Stimulated activated naive CD4-positive, alpha-beta T cell treated with Interleukin-2 at 50 U/mL for 16 hours (primary cell): ENCODE data around the gene CD52.

ENCODE experiments used
- DNase-seq: peaks from one replicate; lab custom pipeline; 2025; lab: John Stamatoyannopoulos, UW

CD52 gene

DNA sequence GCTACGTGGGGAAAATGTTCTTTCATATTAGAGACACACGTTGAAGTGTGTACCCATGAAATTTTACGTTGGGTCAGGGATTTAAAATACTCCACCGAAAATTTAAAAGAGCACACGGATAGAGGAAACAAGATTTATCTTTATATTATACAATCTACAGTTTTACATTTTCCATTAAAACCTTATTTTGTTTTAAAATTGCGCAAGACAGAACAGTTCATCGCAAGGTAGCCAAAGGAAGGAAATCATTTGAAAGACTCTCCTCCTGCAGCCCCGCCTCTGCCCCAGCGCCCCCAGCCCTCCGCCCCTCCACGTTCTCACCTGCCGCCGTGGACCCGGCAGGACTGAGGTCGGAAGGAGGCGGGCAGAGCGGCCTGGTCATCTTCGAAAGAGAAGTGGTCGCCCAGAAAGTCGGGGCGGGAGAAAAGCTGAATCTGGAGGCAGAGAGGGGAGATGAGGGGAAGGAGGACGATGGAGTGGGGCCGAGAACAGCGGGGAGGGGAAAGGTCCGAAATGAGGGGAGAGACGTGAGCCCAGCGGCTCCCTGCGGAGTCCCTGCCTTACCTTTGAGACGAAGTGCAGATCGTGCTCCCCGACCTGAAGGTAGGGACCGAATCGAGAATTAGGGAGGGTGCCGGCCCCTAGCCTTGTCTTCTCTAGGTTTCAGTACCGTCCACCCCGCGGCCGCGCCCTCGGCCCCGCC, 18.2 kb downstream of the CD52 start:
- DNase-seq: no peak

DNA sequence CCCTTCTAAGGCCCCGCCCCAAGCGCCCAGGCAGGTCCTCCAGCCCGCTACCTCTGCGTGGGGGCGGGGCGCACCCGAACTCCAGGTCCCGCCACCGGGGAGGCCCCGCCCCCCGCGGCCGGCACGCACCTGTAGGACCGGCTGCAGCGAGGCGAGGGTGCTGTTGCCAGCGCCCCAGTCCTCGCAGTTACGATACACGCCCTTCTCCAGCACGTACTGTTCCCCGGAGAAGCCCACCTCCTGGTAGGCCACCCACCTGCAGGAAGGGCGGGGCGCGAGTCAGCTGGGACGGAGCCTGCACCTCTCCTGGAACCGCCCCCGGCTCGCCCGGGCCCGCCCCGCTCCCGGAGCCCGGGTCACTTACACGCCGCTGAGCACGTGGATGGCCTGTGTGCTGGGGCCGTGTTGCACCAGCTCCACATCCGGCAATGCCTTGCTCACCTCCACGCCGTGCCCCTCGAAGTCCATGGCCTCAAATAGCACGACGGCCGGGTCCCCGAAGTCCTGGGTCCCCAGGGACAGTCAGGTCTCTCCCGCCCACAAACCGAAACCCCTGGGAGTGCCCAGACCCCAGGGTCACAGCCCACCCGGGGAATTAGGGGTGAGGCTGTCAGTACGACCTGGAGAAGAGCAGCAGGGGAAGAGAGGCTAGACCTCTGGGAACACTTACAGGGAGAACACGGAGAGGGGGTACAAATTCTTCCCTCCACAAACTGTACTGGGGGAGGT, 18.9 kb downstream of the CD52 start:
- DNase-seq: peak; percentile 86

GRCh38 chr1:26337206-26337535, 19.4 kb downstream of the CD52 start:
- no peak for DNase-seq

DNA sequence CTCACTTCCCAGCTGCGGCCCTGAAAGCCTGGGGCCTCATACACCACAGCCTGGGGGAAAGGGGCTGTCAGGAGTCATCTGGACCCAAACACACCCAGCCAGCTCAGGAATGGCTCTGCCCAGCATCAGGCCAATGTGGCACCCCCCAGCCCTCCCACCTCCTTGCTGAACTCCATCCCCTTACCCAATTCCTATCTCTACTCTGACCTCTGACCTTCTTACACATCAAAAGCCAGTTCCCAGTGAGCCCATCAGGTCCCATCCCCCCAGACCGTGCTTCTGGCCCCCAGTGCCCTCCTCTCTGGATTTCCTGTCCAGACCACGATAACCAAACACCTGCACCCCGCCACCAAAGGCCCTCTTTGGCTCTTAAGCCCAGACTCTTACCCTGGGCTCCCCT, 19.9 kb downstream of the CD52 start:
- no peak for DNase-seq

DNA sequence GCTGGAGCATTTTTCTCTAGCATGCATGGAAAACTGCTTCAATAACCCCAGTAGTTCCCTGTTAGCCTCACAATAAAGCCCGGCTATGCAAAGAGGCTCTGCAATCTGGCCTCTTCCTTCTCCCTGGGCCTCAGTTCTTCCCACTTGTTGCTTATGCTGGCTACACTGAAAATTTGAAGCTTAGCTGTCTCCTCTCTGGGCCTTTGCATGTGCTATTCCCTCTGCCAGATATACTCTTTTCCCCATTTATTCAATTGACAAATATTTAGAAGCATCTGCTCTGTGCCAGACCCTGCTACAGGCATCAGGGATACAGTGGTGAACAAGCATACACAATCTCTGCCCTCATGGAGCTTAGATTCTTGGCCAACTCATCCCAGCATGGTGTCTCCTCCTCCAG, 20.9 kb downstream of the CD52 start:
- DNase-seq: no peak

GRCh38 chr1:26340047-26340481, 22.3 kb downstream of the CD52 start:
- DNase-seq: no peak

GRCh38 chr1:26344147-26344920, 26.6 kb downstream of the CD52 start:
- no peak for DNase-seq

DNA sequence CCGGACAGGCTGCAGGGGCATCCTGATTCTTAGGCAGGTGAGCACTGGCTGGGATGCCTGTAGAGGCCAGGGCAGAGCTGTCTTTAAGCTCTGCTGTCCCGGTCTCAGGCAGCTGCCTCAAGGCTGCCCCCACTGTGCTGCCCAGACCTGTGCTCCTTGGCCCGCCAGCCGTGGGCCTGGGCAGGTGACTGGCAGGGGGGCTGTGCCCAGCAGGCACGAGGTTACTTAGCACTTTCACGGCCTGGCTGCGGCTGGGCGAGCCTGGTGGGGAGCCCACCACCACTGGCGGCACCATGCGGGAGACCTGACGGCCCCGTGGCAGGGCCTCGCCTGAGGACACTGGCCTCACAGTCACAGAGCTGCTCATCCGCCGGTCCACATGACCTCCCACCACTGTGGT, 28.0 kb downstream of the CD52 start:
- DNase-seq: no peak

- no peak for DNase-seq
These were observed 28.7 kb downstream of the CD52 start for GRCh38 chr1:26346274-26347033.

DNA sequence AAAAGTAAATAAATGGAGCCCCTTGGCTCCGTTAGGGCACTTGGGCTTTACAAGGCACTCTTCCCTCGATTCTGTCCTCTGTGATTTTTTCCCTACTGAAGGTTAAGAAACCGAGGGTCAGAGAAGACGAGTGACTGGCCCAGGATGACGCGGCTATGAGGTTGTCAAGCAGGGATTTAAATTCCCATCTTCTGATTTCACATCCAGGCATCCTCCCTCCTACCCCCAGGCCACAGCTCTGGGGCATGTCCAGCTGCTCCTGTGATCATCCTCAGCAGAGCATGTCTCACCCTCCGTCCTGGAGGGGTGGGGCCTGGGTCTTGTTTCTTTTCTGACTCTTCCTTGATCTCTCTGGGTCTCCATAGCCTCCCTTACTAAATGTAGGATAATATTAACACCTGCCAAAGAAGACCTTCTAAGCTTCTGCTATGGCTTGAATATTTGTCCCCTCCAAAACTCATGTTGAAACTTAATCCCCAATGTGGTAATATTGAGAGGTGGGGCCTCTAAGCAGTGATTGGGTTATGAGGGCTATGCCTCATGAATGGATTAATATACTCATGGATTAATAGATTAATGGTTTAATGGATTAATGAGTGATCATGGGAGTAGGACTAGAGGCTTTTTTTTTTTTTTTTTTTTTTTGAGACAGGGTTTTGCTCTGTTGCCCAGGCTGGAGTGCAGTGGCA, 31.6 kb downstream of the CD52 start:
- no peak for DNase-seq

GRCh38 chr1:26349877-26350244, 32.1 kb downstream of the CD52 start:
- DNase-seq: no peak

GRCh38 chr1:26350343-26350700, 32.6 kb downstream of the CD52 start:
- DNase-seq: no peak

GRCh38 chr1:26350701-26351589, 33.2 kb downstream of the CD52 start:
- no peak for DNase-seq

DNA sequence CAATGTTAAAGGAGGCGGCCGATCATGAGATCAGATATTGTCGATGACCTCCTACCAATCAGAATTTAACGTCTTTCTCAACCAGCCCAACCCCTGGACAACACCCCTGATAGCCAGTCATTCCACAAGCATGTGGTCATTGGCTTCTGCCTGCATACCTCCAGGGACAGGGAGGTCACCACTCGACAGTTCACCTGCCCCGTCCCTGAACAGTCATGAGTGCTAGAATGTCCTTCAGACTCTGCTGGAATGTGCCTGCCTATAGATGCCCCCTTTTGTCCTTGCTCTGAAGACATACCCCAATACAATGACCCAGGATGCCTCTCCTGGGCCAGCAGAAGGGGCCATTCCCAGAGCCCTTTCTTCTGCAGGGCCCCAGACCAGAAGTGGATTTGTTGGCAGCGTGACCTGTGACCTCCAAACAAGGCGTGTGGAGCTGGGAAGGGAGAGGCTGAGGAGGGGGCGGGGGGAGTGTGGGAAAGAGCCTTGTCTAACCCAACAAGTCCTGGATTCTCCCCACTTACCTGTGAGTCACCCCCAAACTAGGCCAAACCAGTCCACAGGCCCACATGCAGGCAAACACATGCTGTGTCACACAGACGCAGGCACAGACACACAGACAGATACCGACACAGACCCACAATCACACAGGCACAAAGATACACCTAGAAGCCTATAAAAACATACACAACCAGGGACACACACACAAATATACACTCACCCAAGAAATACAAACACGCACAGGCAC, 34.0 kb downstream of the CD52 start:
- no peak for DNase-seq

DNA sequence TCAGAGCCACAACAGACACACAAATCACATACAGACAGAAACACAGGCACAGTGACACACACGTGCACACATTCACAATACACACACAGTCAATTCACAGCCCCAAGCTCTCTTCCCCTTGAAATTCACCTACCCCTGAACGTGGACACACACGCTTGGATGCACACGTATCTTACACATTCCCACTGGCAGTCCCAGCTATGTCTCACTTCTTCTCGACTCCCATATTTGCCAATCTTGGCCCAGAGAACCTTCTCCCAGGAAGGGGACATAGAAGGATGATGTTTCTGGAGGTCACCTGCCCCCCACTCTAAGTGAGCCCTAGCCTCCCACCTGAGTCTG, 34.6 kb downstream of the CD52 start:
- DNase-seq: no peak

- no peak for DNase-seq
These were observed 35.6 kb downstream of the CD52 start for GRCh38 chr1:26353210-26353859.

GRCh38 chr1:26353976-26354820, 36.4 kb downstream of the CD52 start, which contains the start of gene CRYBG2:
TSS of gene CRYBG2 (minus strand) at chr1:26354130. CDS start at chr1:26346657, 7,473 bp downstream.
- DNase-seq: no peak

DNA sequence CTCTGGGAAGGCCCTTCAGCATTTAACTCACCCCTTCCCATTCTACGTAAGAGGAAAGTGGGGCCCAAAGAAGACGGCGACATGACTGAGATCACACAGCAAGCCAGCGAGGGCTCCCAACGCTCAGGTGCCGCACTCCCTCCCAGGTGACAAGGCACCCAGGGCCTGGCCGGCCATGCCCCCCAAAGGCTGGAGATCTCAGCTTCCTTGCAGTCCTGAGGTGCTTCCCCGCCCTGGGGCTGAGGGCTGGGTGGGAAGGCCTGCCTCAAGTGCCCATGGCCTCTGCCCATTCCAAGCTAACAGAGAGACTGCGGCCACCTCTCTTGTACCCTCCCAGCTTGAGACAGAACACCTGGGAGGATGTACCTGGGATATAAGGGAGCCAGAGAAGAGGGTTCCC, 37.2 kb downstream of the CD52 start:
- DNase-seq: no peak

DNA sequence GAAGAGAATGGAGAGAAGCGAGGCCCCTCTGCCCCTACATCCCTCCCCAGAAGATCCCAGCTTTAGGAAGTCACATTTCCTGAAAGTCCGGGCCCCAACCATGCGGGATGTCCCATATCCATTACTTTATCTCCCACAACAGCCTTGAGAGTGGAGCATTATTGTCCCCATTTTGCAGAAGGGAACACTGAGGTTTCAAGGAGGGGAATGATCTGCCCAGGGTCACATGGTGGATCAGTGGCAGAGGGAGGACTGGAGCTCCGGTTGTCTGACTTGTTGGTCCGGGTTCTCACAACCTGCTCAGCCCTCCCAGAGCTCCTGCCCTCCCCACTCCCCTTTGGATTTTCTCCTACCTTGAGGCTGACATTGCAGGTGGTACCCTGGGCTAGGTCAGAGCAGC, 38.3 kb downstream of the CD52 start:
- DNase-seq: no peak
